Loucy (cell line): ENCODE results near the gene IRF6.

Source experiments
- H2AFZ ChIP-seq: fragments of 200-600 bp; sonication (generic); 2 replicates; pipeline ENCODE4 v1.6.0; 2016; ENCODE audit warnings: antibody characterized with exemption, mild to moderate bottlenecking, low read length, moderate library complexity
- H3F3A ChIP-seq: fragments of 200-600 bp; 2 replicates; pipeline ENCODE4 v1.6.0; 2016; ENCODE audit warnings: antibody characterized with exemption, low read depth, mild to moderate bottlenecking
- H3K27me3 ChIP-seq: fragments of 200-600 bp; sonication (generic); 2 replicates; pipeline ENCODE4 v1.6.1; 2014; ENCODE audit warnings: low read length, mild to moderate bottlenecking; ENCODE audit not compliant: insufficient read depth, poor library complexity, severe bottlenecking
- H3K36me3 ChIP-seq: fragments of 200-600 bp; sonication (generic); 2 replicates; pipeline ENCODE4 v1.6.1; 2016; ENCODE audit warnings: low read length; ENCODE audit not compliant: insufficient read depth
- H3K4me1 ChIP-seq: fragments of 200-600 bp; sonication (generic); 2 replicates; pipeline ENCODE4 v1.5.1; 2014; ENCODE audit warnings: low read length, mild to moderate bottlenecking; ENCODE audit not compliant: insufficient read depth, poor library complexity, severe bottlenecking
- H3K4me2 ChIP-seq: fragments of 200-600 bp; sonication (generic); 2 replicates; pipeline ENCODE4 v1.6.0; 2014; ENCODE audit warnings: antibody characterized with exemption, low read length, low read depth, mild to moderate bottlenecking; ENCODE audit not compliant: poor library complexity, severe bottlenecking
- H3K4me3 ChIP-seq: fragments of 200-600 bp; sonication (generic); 2 replicates; pipeline ENCODE4 v1.5.1; 2014; ENCODE audit warnings: low read length, mild to moderate bottlenecking, mixed read lengths; ENCODE audit not compliant: poor library complexity, severe bottlenecking
- H3K79me2 ChIP-seq: fragments of 200-600 bp; sonication (generic); 2 replicates; pipeline ENCODE4 v1.6.1; 2014; ENCODE audit warnings: low read length; ENCODE audit not compliant: insufficient read depth
- H3K9ac ChIP-seq: fragments of 200-600 bp; sonication (generic); 2 replicates; pipeline ENCODE4 v1.6.0; 2014; ENCODE audit warnings: mild to moderate bottlenecking, low read depth, low read length, moderate library complexity; ENCODE audit not compliant: poor library complexity, severe bottlenecking
- H3K9me2 ChIP-seq: fragments of 200-600 bp; sonication (generic); replicated peaks from 2 replicates; pipeline ENCODE4 v1.6.1; 2016; ENCODE audit warnings: low read depth, low read length, mixed read lengths
- H3K9me3 ChIP-seq: fragments of 200-600 bp; sonication (generic); 2 replicates; pipeline ENCODE4 v1.6.1; 2014; ENCODE audit warnings: mild to moderate bottlenecking, antibody characterized with exemption, low read length, low read depth; ENCODE audit not compliant: insufficient read depth
- H4K20me1 ChIP-seq: fragments of 200-600 bp; sonication (generic); 2 replicates; pipeline ENCODE4 v1.6.0; 2014; ENCODE audit warnings: antibody characterized with exemption, low read length, mild to moderate bottlenecking; ENCODE audit not compliant: insufficient read depth, poor library complexity, severe bottlenecking
- CTCF ChIP-seq: fragments of 200-600 bp; sonication (generic); conservative IDR thresholded peaks from 2 replicates; pipeline ENCODE4 v1.5.1; 2014; ENCODE audit warnings: mild to moderate bottlenecking, antibody characterized with exemption, low read length
- EZH2phosphoT487 ChIP-seq: fragments of 200-600 bp; IDR thresholded peaks from 2 replicates; pipeline ENCODE4 v1.6.1; 2018; ENCODE audit warnings: antibody characterized with exemption, mild to moderate bottlenecking, moderate library complexity, borderline replicate concordance

Gene IRF6

GRCh38 chr1:209767096-209767495 is 38.8 kb downstream of the IRF6 start:
- H3K27me3 ChIP-seq, result no peaks in the 10 kb centered on the region
- H3K79me2 ChIP-seq, result peaks cover 28% of the 10 kb centered on the region
- peaks cover 5% of the 10 kb centered on the region for H4K20me1 ChIP-seq
- H3K36me3 ChIP-seq, result peaks cover 20% of the 10 kb centered on the region; the same call in 1 of the 2 replicates
- peak overlapping the region; percentile 89 for H3K4me3 ChIP-seq
- H2AFZ ChIP-seq, result no peak overlapping the region
- H3F3A ChIP-seq, result peaks cover 23% of the 10 kb centered on the region
- peak overlapping the region; percentile 94 for H3K9ac ChIP-seq
- peaks cover 38% of the 10 kb centered on the region for H3K4me1 ChIP-seq
- no peaks in the 10 kb centered on the region for H3K9me3 ChIP-seq
- peak overlapping the region; percentile 99 for H3K4me2 ChIP-seq
- TF ChIP-seq CTCF, result no peak
- no peak for TF ChIP-seq EZH2phosphoT487
- H3K9me2 ChIP-seq, result no peaks in the 10 kb centered on the region

GRCh38 chr1:209766051-209766450 is 39.9 kb downstream of the IRF6 start:
- peaks cover 23% of the 10 kb centered on the region for H3F3A ChIP-seq
- no peaks in the 10 kb centered on the region for H3K9me3 ChIP-seq
- peaks cover 26% of the 10 kb centered on the region for H3K79me2 ChIP-seq
- H3K27me3 ChIP-seq, result no peaks in the 10 kb centered on the region
- no peak overlapping the region for H3K9ac ChIP-seq
- no peak for TF ChIP-seq CTCF
- no peak for TF ChIP-seq EZH2phosphoT487
- no peak overlapping the region for H3K4me3 ChIP-seq
- no peak overlapping the region for H2AFZ ChIP-seq
- peaks cover 41% of the 10 kb centered on the region for H3K4me1 ChIP-seq
- no peak overlapping the region for H3K4me2 ChIP-seq
- H3K9me2 ChIP-seq, result no peaks in the 10 kb centered on the region
- peaks cover 23% of the 10 kb centered on the region; the same call in 1 of the 2 replicates for H3K36me3 ChIP-seq
- H4K20me1 ChIP-seq, result peaks cover 8% of the 10 kb centered on the region

GRCh38 chr1:209761011-209761635 is 44.8 kb downstream of the IRF6 start:
- Histone ChIP-seq H3K79me2 (peaks cover 50% of the 10 kb centered on the region), H3K9ac (no peak overlapping the region), H3K27me3 (no peaks in the 10 kb centered on the region), H2AFZ (no peak overlapping the region), H3K4me3 (no peak overlapping the region), H4K20me1 (peaks cover 29% of the 10 kb centered on the region), H3K9me2 (no peaks in the 10 kb centered on the region), H3K9me3 (no peaks in the 10 kb centered on the region), H3K36me3 (peaks cover 31% of the 10 kb centered on the region; the same call in 1 of the 2 replicates), H3F3A (peaks cover 10% of the 10 kb centered on the region), H3K4me2 (peak overlapping the region; percentile 20), H3K4me1 (peaks cover 47% of the 10 kb centered on the region)
- TF ChIP-seq CTCF, result no peak
